HEK293 (cell line): ENCODE measurements around the gene PAQR8.

Experiments used
- BCL11A ChIP-seq: fragments of 450-650 bp; formaldehyde crosslinking; IDR thresholded peaks from 2 replicates; pipeline ENCODE4 v1.5.1; 2016; ENCODE audit warnings: low read depth, missing biosample characterization, missing genetic modification characterization
- GLI4 ChIP-seq: fragments of 450-650 bp; formaldehyde crosslinking; IDR thresholded peaks from 2 replicates; pipeline ENCODE4 v1.5.1; 2016; ENCODE audit warnings: missing biosample characterization, missing genetic modification characterization
- GLIS1 ChIP-seq: fragments of 450-650 bp; formaldehyde crosslinking; IDR thresholded peaks from 2 replicates; pipeline ENCODE4 v1.5.1; 2016; ENCODE audit warnings: missing biosample characterization, missing genetic modification characterization
- IKZF3 ChIP-seq: fragments of 450-650 bp; IDR thresholded peaks from 2 replicates; pipeline ENCODE4 v1.5.0; 2018; ENCODE audit warnings: missing biosample characterization, mild to moderate bottlenecking, missing genetic modification characterization, moderate library complexity
- REPIN1 ChIP-seq: fragments of 450-650 bp; formaldehyde crosslinking; IDR thresholded peaks from 2 replicates; pipeline ENCODE4 v1.5.1; 2017; ENCODE audit warnings: missing biosample characterization, missing genetic modification characterization, low read depth
- ZFP3 ChIP-seq: fragments of 450-650 bp; formaldehyde crosslinking; IDR thresholded peaks from 2 replicates; pipeline ENCODE4 v1.5.1; 2016; ENCODE audit warnings: low read depth, missing biosample characterization, missing genetic modification characterization
- ZFP37 ChIP-seq: fragments of 450-650 bp; formaldehyde crosslinking; IDR thresholded peaks from 2 replicates; pipeline ENCODE4 v1.5.1; 2016; ENCODE audit warnings: missing biosample characterization, missing genetic modification characterization
- ZNF133 ChIP-seq: fragments of 450-650 bp; formaldehyde crosslinking; IDR thresholded peaks from 2 replicates; pipeline ENCODE4 v1.5.1; 2016; ENCODE audit warnings: missing biosample characterization, missing genetic modification characterization
- ZNF146 ChIP-seq: fragments of 450-650 bp; formaldehyde crosslinking; IDR thresholded peaks from 2 replicates; pipeline ENCODE4 v1.5.1; 2016; ENCODE audit warnings: missing biosample characterization, missing genetic modification characterization
- ZNF2 ChIP-seq: fragments of 450-650 bp; formaldehyde crosslinking; IDR thresholded peaks from 2 replicates; pipeline ENCODE4 v1.5.1; 2016; ENCODE audit warnings: missing biosample characterization, missing genetic modification characterization
- ZNF221 ChIP-seq: fragments of 450-650 bp; formaldehyde crosslinking; IDR thresholded peaks from 2 replicates; pipeline ENCODE4 v1.5.1; 2017; ENCODE audit warnings: missing biosample characterization, missing genetic modification characterization, borderline replicate concordance
- ZNF223 ChIP-seq: fragments of 450-650 bp; formaldehyde crosslinking; IDR thresholded peaks from 2 replicates; pipeline ENCODE4 v1.5.1; 2016; ENCODE audit warnings: missing biosample characterization, missing genetic modification characterization
- ZNF266 ChIP-seq: fragments of 450-650 bp; formaldehyde crosslinking; IDR thresholded peaks from 2 replicates; pipeline ENCODE4 v1.5.1; 2016; ENCODE audit warnings: missing biosample characterization, missing genetic modification characterization, low read depth
- ZNF292 ChIP-seq: fragments of 450-650 bp; formaldehyde crosslinking; IDR thresholded peaks from 2 replicates; pipeline ENCODE4 v1.5.1; 2016; ENCODE audit warnings: low read depth, missing biosample characterization, missing genetic modification characterization, borderline replicate concordance
- ZNF341 ChIP-seq: fragments of 450-650 bp; formaldehyde crosslinking; IDR thresholded peaks from 2 replicates; pipeline ENCODE4; 2016; ENCODE audit warnings: low read depth, missing biosample characterization, missing genetic modification characterization
- ZNF394 ChIP-seq: fragments of 450-650 bp; formaldehyde crosslinking; IDR thresholded peaks from 2 replicates; pipeline ENCODE4 v1.5.1; 2016; ENCODE audit warnings: missing biosample characterization, missing genetic modification characterization, mild to moderate bottlenecking, moderate library complexity, borderline replicate concordance
- ZNF433 ChIP-seq: fragments of 450-650 bp; formaldehyde crosslinking; IDR thresholded peaks from 2 replicates; pipeline ENCODE4 v1.5.1; 2016; ENCODE audit warnings: missing biosample characterization, missing genetic modification characterization, low read depth
- ZNF501 ChIP-seq: fragments of 450-650 bp; formaldehyde crosslinking; IDR thresholded peaks from 2 replicates; pipeline ENCODE4 v1.5.1; 2016; ENCODE audit warnings: missing biosample characterization, missing genetic modification characterization
- ZNF626 ChIP-seq: fragments of 450-650 bp; sonication (Bioruptor Pico); formaldehyde crosslinking; IDR thresholded peaks from 2 replicates; pipeline ENCODE4 v1.5.1; 2018; ENCODE audit warnings: missing biosample characterization, missing genetic modification characterization, inconsistent platforms
- ZNF792 ChIP-seq: fragments of 450-650 bp; formaldehyde crosslinking; IDR thresholded peaks from 2 replicates; pipeline ENCODE4 v1.5.1; 2016; ENCODE audit warnings: missing biosample characterization, missing genetic modification characterization
- TF ChIP-seq, protein P1 (sequence below): fragments of 450-650 bp; formaldehyde crosslinking; conservative IDR thresholded peaks from 2 replicates; pipeline ENCODE4 v1.5.1; 2016; ENCODE audit warnings: low read depth, missing biosample characterization, missing genetic modification characterization
- TF ChIP-seq, protein P2 (sequence below): fragments of 450-650 bp; formaldehyde crosslinking; IDR thresholded peaks from 2 replicates; pipeline ENCODE4 v1.5.1; 2016; ENCODE audit warnings: missing biosample characterization, missing genetic modification characterization
- TF ChIP-seq, protein P3 (sequence below): fragments of 450-650 bp; formaldehyde crosslinking; IDR thresholded peaks from 2 replicates; pipeline ENCODE4 v1.5.1; 2016; ENCODE audit warnings: missing biosample characterization, missing genetic modification characterization
- TF ChIP-seq, protein P4 (sequence below): fragments of 450-650 bp; formaldehyde crosslinking; IDR thresholded peaks from 2 replicates; pipeline ENCODE4 v1.5.1; 2017; ENCODE audit warnings: missing biosample characterization, missing genetic modification characterization
- TF ChIP-seq, protein P5 (sequence below): fragments of 450-650 bp; formaldehyde crosslinking; IDR thresholded peaks from 2 replicates; pipeline ENCODE4 v1.5.1; 2017; ENCODE audit warnings: missing biosample characterization, missing genetic modification characterization
- TF ChIP-seq, protein P6 (sequence below): sonication (generic); formaldehyde crosslinking; IDR thresholded peaks from 2 replicates; pipeline ENCODE4 v1.8.1; 2022; ENCODE audit warnings: mild to moderate bottlenecking, moderate library complexity, missing genetic modification reagents

PAQR8 gene

DNA sequence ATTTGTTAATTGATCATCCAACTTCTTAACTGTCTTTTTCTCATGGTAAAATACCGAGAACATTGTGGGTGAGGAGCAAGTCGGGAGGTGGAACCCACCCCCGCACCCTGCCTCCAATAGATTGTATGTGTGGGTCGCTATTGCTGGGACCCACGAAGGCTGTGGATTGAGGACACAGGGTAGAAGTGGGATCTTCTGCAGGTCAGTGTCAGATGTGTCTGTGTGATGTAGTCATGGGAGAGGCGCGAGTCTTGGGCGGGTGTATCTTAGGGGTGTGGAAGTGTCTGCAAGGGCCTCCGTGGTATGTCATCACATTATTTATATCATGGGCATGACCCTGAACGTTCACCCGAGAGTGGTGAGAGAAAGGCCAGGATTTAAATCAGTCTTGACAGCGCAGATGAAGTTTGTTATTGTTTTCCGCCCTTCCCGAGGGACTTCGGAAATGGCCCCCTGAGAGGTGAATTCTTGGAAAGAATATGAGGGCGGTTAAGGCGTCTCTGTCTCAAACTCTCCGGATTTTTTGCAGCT lies 472 bp upstream of the PAQR8 start (continued):
- TF ChIP-seq ZNF433 (tag by site-specific recombination) (no peak), GLIS1 (tag by site-specific recombination) (no peak), ZNF341 (no peak), ZFP3 (no peak), ZNF501 (tag by site-specific recombination) (peak; percentile 20; the same call in 1 of the 2 replicates), ZNF146 (tag by site-specific recombination) (no peak), ZNF626 (tag by site-specific recombination) (no peak), ZNF394 (tag by site-specific recombination) (no peak), ZNF133 (tag by site-specific recombination) (no peak), BCL11A (tag by site-specific recombination) (no peak), ZNF223 (tag by site-specific recombination) (no peak), ZNF2 (no peak), GLI4 (tag by site-specific recombination) (no peak), REPIN1 (tag by site-specific recombination) (no peak), ZNF292 (tag by site-specific recombination) (no peak), ZNF266 (tag by site-specific recombination) (no peak), ZFP37 (no peak), IKZF3 (no peak), ZNF221 (tag by site-specific recombination) (no peak), ZNF792 (tag by site-specific recombination) (no peak)
- TF ChIP-seq, protein P1, sequence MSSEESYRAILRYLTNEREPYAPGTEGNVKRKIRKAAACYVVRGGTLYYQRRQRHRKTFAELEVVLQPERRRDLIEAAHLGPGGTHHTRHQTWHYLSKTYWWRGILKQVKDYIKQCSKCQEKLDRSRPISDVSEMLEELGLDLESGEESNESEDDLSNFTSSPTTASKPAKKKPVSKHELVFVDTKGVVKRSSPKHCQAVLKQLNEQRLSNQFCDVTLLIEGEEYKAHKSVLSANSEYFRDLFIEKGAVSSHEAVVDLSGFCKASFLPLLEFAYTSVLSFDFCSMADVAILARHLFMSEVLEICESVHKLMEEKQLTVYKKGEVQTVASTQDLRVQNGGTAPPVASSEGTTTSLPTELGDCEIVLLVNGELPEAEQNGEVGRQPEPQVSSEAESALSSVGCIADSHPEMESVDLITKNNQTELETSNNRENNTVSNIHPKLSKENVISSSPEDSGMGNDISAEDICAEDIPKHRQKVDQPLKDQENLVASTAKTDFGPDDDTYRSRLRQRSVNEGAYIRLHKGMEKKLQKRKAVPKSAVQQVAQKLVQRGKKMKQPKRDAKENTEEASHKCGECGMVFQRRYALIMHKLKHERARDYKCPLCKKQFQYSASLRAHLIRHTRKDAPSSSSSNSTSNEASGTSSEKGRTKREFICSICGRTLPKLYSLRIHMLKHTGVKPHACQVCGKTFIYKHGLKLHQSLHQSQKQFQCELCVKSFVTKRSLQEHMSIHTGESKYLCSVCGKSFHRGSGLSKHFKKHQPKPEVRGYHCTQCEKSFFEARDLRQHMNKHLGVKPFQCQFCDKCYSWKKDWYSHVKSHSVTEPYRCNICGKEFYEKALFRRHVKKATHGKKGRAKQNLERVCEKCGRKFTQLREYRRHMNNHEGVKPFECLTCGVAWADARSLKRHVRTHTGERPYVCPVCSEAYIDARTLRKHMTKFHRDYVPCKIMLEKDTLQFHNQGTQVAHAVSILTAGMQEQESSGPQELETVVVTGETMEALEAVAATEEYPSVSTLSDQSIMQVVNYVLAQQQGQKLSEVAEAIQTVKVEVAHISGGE: no peak
- TF ChIP-seq, protein P2, sequence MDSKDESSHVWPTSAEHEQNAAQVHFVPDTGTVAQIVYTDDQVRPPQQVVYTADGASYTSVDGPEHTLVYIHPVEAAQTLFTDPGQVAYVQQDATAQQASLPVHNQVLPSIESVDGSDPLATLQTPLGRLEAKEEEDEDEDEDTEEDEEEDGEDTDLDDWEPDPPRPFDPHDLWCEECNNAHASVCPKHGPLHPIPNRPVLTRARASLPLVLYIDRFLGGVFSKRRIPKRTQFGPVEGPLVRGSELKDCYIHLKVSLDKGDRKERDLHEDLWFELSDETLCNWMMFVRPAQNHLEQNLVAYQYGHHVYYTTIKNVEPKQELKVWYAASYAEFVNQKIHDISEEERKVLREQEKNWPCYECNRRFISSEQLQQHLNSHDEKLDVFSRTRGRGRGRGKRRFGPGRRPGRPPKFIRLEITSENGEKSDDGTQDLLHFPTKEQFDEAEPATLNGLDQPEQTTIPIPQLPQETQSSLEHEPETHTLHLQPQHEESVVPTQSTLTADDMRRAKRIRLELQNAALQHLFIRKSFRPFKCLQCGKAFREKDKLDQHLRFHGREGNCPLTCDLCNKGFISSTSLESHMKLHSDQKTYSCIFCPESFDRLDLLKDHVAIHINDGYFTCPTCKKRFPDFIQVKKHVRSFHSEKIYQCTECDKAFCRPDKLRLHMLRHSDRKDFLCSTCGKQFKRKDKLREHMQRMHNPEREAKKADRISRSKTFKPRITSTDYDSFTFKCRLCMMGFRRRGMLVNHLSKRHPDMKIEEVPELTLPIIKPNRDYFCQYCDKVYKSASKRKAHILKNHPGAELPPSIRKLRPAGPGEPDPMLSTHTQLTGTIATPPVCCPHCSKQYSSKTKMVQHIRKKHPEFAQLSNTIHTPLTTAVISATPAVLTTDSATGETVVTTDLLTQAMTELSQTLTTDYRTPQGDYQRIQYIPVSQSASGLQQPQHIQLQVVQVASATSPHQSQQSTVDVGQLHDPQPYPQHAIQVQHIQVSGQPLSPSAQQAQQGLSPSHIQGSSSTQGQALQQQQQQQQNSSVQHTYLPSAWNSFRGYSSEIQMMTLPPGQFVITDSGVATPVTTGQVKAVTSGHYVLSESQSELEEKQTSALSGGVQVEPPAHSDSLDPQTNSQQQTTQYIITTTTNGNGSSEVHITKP (tag by site-specific recombination): no peak
- TF ChIP-seq, protein P3, sequence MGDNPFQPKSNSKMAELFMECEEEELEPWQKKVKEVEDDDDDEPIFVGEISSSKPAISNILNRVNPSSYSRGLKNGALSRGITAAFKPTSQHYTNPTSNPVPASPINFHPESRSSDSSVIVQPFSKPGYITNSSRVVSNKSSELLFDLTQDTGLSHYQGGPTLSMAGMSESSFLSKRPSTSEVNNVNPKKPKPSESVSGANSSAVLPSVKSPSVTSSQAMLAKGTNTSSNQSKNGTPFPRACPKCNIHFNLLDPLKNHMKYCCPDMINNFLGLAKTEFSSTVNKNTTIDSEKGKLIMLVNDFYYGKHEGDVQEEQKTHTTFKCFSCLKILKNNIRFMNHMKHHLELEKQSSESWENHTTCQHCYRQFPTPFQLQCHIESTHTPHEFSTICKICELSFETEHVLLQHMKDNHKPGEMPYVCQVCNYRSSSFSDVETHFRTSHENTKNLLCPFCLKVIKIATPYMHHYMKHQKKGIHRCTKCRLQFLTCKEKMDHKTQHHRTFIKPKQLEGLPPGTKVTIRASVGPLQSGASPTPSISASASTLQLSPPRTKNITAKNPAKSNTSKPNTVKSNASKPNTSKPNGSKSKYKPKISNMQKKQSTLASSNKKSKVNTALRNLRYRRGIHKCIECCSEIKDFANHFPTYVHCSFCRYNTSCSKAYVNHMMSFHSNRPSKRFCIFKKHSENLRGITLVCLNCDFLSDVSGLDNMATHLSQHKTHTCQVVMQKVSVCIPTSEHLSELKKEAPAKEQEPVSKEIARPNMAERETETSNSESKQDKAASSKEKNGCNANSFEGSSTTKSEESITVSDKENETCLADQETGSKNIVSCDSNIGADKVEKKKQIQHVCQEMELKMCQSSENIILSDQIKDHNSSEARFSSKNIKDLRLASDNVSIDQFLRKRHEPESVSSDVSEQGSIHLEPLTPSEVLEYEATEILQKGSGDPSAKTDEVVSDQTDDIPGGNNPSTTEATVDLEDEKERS (tag by site-specific recombination): no peak
- TF ChIP-seq, protein P4, sequence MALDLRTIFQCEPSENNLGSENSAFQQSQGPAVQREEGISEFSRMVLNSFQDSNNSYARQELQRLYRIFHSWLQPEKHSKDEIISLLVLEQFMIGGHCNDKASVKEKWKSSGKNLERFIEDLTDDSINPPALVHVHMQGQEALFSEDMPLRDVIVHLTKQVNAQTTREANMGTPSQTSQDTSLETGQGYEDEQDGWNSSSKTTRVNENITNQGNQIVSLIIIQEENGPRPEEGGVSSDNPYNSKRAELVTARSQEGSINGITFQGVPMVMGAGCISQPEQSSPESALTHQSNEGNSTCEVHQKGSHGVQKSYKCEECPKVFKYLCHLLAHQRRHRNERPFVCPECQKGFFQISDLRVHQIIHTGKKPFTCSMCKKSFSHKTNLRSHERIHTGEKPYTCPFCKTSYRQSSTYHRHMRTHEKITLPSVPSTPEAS: no peak
- TF ChIP-seq, protein P5, sequence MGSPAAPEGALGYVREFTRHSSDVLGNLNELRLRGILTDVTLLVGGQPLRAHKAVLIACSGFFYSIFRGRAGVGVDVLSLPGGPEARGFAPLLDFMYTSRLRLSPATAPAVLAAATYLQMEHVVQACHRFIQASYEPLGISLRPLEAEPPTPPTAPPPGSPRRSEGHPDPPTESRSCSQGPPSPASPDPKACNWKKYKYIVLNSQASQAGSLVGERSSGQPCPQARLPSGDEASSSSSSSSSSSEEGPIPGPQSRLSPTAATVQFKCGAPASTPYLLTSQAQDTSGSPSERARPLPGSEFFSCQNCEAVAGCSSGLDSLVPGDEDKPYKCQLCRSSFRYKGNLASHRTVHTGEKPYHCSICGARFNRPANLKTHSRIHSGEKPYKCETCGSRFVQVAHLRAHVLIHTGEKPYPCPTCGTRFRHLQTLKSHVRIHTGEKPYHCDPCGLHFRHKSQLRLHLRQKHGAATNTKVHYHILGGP (tag by site-specific recombination): peak; percentile 51; the same call in 1 of the 2 replicates
- TF ChIP-seq, protein P6, sequence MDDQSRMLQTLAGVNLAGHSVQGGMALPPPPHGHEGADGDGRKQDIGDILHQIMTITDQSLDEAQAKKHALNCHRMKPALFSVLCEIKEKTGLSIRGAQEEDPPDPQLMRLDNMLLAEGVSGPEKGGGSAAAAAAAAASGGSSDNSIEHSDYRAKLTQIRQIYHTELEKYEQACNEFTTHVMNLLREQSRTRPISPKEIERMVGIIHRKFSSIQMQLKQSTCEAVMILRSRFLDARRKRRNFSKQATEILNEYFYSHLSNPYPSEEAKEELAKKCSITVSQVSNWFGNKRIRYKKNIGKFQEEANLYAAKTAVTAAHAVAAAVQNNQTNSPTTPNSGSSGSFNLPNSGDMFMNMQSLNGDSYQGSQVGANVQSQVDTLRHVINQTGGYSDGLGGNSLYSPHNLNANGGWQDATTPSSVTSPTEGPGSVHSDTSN (CRISPR knock-in tag): no peak
